ENCODE data around the gene TTYH2.

- TF ChIP-seq HMGXB4 (CRISPR knock-in tag; IDR thresholded peaks at IDR 0.05), result no peak
- TF ChIP-seq CTCF (IDR thresholded peaks at IDR 0.05), result no peak
- TF ChIP-seq AR (CRISPR knock-in tag; IDR thresholded peaks at IDR 0.05), result no peak
- TF ChIP-seq, protein P1, sequence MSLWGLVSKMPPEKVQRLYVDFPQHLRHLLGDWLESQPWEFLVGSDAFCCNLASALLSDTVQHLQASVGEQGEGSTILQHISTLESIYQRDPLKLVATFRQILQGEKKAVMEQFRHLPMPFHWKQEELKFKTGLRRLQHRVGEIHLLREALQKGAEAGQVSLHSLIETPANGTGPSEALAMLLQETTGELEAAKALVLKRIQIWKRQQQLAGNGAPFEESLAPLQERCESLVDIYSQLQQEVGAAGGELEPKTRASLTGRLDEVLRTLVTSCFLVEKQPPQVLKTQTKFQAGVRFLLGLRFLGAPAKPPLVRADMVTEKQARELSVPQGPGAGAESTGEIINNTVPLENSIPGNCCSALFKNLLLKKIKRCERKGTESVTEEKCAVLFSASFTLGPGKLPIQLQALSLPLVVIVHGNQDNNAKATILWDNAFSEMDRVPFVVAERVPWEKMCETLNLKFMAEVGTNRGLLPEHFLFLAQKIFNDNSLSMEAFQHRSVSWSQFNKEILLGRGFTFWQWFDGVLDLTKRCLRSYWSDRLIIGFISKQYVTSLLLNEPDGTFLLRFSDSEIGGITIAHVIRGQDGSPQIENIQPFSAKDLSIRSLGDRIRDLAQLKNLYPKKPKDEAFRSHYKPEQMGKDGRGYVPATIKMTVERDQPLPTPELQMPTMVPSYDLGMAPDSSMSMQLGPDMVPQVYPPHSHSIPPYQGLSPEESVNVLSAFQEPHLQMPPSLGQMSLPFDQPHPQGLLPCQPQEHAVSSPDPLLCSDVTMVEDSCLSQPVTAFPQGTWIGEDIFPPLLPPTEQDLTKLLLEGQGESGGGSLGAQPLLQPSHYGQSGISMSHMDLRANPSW (CRISPR knock-in tag; conservative IDR thresholded peaks at IDR 0.05; ENCODE audit: low read depth), result no peak
- TF ChIP-seq, protein P2, sequence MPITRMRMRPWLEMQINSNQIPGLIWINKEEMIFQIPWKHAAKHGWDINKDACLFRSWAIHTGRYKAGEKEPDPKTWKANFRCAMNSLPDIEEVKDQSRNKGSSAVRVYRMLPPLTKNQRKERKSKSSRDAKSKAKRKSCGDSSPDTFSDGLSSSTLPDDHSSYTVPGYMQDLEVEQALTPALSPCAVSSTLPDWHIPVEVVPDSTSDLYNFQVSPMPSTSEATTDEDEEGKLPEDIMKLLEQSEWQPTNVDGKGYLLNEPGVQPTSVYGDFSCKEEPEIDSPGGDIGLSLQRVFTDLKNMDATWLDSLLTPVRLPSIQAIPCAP (CRISPR knock-in tag; IDR thresholded peaks at IDR 0.05), result no peak
Measured at GRCh38 chr17:74251051-74251450, 37.7 kb downstream of the TTYH2 start.

Measured in WTC11 (cell line).